Activated T-cell treated with anti-CD3 and anti-CD28 coated beads, Interleukin-2, amount 50 U/mL, for 72 hours (primary cell): Measurements from ENCODE around the gene SHISA9. TPM values are rescaled to one million over a fixed set of nuclear protein-coding genes. Genes with fewer than 3 reads are reported as not detected.

Source experiments
- ATAC-seq, 2 donors: fragments of 150-1000 bp; cut with Tn5 transposase; replicated peaks in 1 of 2; 2 replicates each; pipeline ENCODE4 v1.10.0; 2021; ENCODE audit warnings: moderate library complexity in 2 of 2, mild to moderate bottlenecking in 1 of 2
- DNase-seq, 2 donors: peaks; one replicate each; pipeline ENCODE4 v3.0.0; 2021 to 2022; ENCODE audit warnings: mixed read lengths in 1 of 2
- H3K27ac Mint-ChIP-seq: one replicate; pipeline ENCODE4 v1.8.0; 2022; ENCODE audit warnings: mild to moderate bottlenecking, moderate library complexity, mixed read lengths
- H3K27me3 Mint-ChIP-seq: one replicate; pipeline ENCODE4 v1.8.0; 2022; ENCODE audit warnings: low read depth, mixed read lengths
- H3K36me3 Mint-ChIP-seq, 2 donors: one replicate each; pipeline ENCODE4 v1.8.0; 2022; ENCODE audit warnings: mixed read lengths in 2 of 2, mild to moderate bottlenecking in 1 of 2; ENCODE audit not compliant: insufficient read depth in 2 of 2
- H3K4me1 Mint-ChIP-seq: one replicate; pipeline ENCODE4 v1.8.0; 2022; ENCODE audit warnings: low read depth, mixed read lengths
- H3K4me3 Mint-ChIP-seq, 2 donors: one replicate each; pipeline ENCODE4 v1.8.0; 2022; ENCODE audit warnings: mild to moderate bottlenecking in 2 of 2, mixed read lengths in 2 of 2, moderate library complexity in 2 of 2
- H3K9me3 Mint-ChIP-seq, 2 donors: one replicate each; pipeline ENCODE4 v1.8.0; 2022; ENCODE audit warnings: mixed read lengths in 2 of 2
- total RNA-seq, 2 donors: library from RNA; stranded (reverse); gene quantifications; one replicate each; pipeline ENCODE4 v1.2.3, GENCODE V29; 2022

The SHISA9 gene
- total RNA-seq, 2 donors from 2014 or later = 0.14 TPM; not detected in 1

DNA sequence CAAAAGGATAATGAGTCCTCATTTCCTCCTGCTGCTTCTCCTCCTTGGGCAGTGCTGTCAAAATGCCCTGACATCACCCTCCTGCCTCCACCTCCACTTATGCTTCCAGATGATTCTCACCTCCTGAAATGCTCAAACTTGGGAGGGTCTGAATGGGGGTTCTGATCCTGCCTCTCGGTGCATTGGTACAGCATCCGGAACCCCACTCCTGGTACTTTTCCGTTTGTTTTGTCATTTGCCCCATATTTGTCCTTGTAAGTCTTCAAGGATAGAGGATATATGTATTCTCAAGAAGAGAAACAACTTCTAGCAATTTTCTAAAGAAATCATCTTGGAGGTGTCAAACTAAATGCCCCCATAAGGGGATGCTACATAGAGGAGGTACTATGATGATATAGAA, 148.3 kb downstream of the SHISA9 start:
- Mint-ChIP-seq H3K4me3 (no peak overlapping the region), H3K27ac (no peak overlapping the region), H3K36me3 (peaks cover 0 to 3% of the 10 kb centered on the region in 2 donors), H3K4me1 (no peaks in the 10 kb centered on the region), H3K27me3 (no peaks in the 10 kb centered on the region), H3K9me3 (peaks cover 8 to 11% of the 10 kb centered on the region in 2 donors)
- ATAC-seq (no peak), DNase-seq (no peak)

DNA sequence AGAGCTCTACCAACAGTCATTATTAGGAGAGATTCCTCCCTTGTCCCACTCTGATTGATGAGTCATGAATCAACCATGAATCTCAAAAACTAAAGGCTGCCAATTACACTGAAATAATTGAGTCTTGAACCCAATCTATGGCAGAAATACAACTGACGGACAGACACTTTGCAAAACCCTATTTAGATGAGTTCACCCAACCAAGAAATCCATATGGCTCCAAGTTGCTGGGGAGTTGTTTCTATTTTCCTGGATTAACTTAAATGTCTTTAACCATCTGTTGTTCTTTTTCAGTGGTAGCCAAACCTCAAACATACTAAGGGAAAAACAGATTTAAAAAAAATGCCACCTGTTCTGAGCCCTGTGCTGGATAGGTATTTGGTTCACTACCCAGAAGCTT, 151.0 kb downstream of the SHISA9 start:
- ATAC-seq = no peak
- H3K4me3 Mint-ChIP-seq = no peak overlapping the region
- peaks cover 0 to 3% of the 10 kb centered on the region in 2 donors for H3K36me3 Mint-ChIP-seq
- no peaks in the 10 kb centered on the region for H3K4me1 Mint-ChIP-seq
- DNase-seq = no peak
- H3K27me3 Mint-ChIP-seq = no peaks in the 10 kb centered on the region
- no peak overlapping the region for H3K27ac Mint-ChIP-seq
- peaks cover 8 to 11% of the 10 kb centered on the region in 2 donors for H3K9me3 Mint-ChIP-seq

GRCh38 chr16:13055480-13055879, 154.1 kb downstream of the SHISA9 start:
- Mint-ChIP-seq H3K4me1 (no peaks in the 10 kb centered on the region), H3K36me3 (peaks cover 0 to 3% of the 10 kb centered on the region in 2 donors), H3K27me3 (no peaks in the 10 kb centered on the region), H3K27ac (no peak overlapping the region), H3K9me3 (peaks cover 5 to 10% of the 10 kb centered on the region in 2 donors), H3K4me3 (no peak overlapping the region)
- DNase-seq (no peak), ATAC-seq (no peak)

DNA sequence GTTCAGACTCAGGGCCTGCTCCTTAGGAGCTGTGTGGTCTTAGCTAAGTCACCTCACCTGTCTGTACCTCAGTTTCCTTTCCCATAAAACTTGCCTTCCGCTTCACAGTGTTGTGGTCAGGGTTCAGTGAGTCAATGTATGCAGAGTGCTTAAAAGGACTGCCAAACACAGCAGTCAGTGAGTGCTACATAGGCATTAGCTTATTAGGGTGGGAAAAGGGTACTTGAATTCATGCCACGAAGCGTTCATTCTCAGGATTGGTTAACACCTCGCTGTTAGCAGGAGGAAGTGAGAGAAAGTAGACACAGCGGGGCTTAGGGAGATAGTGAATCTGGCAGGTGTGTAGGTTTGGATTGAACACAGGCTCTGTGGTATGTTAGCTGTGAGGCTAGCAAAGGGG, 155.2 kb downstream of the SHISA9 start:
- ATAC-seq (no peak), DNase-seq (no peak)
- H3K36me3 Mint-ChIP-seq = no peaks in the 10 kb centered on the region
- peaks cover 0 to 7% of the 10 kb centered on the region in 2 donors for H3K9me3 Mint-ChIP-seq
- H3K27me3 Mint-ChIP-seq = no peaks in the 10 kb centered on the region
- H3K4me3 Mint-ChIP-seq = no peak overlapping the region
- H3K27ac Mint-ChIP-seq = no peak overlapping the region
- no peaks in the 10 kb centered on the region for H3K4me1 Mint-ChIP-seq

DNA sequence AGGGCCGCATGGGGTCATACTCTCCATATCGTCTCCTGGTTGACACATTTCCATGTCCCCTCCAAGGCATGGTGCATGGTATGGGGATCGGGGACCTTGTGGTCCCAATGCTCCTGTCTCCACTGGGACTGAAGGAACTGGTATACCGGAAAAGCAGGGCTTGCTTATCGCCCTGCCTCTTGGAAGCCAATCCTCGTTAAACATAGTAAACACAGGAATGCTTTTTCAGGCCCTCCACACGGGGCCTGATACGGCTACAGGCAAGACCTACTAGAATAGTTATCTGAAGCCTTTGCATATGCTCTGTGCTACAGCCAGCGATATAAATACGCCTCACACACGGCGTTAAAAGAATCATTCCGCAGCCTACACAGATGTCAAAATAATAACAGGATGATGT, 159.5 kb downstream of the SHISA9 start:
- peaks cover 3 to 6% of the 10 kb centered on the region in 2 donors for H3K9me3 Mint-ChIP-seq
- H3K36me3 Mint-ChIP-seq = no peaks in the 10 kb centered on the region
- H3K27ac Mint-ChIP-seq = no peak overlapping the region
- DNase-seq (no peak), ATAC-seq (no peak)
- no peaks in the 10 kb centered on the region for H3K4me1 Mint-ChIP-seq
- no peak overlapping the region for H3K4me3 Mint-ChIP-seq
- H3K27me3 Mint-ChIP-seq = no peaks in the 10 kb centered on the region

- H3K4me3 Mint-ChIP-seq = no peak overlapping the region
- H3K27me3 Mint-ChIP-seq = no peaks in the 10 kb centered on the region
- no peak overlapping the region for H3K27ac Mint-ChIP-seq
- no peaks in the 10 kb centered on the region for H3K36me3 Mint-ChIP-seq
- no peak for DNase-seq
- no peak for ATAC-seq
- peaks cover 3 to 8% of the 10 kb centered on the region in 2 donors for H3K9me3 Mint-ChIP-seq
- no peaks in the 10 kb centered on the region for H3K4me1 Mint-ChIP-seq
Measured at GRCh38 chr16:13061691-13062090, 160.3 kb downstream of the SHISA9 start.

DNA sequence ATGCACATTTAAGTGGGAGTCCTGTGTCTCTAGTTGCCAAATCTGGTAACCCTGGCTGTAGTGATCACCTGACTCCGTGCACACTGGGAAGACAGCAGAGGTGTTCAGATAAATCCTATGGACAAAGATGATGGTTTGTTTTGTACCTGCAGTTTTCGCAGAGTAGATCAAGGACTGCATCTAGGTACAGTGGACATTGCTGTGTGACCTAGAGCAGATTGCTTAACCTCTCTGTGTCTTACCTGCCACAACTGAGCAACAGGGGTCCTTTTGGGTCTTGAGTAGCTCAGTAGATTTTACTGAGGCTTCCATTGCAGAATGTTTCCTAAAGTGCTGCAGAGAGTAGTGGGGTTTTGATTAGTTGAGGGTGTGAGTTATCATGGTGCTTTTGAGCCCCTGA, 160.8 kb downstream of the SHISA9 start:
- Mint-ChIP-seq H3K36me3 (no peaks in the 10 kb centered on the region), H3K4me1 (no peaks in the 10 kb centered on the region), H3K27me3 (no peaks in the 10 kb centered on the region), H3K27ac (no peak overlapping the region), H3K9me3 (peaks cover 5 to 8% of the 10 kb centered on the region in 2 donors), H3K4me3 (no peak overlapping the region)
- ATAC-seq = no peak
- DNase-seq = no peak

- H3K27me3 Mint-ChIP-seq = no peaks in the 10 kb centered on the region
- no peak for ATAC-seq
- H3K9me3 Mint-ChIP-seq = peaks cover 7 to 10% of the 10 kb centered on the region in 2 donors
- DNase-seq = no peak
- no peak overlapping the region for H3K27ac Mint-ChIP-seq
- H3K4me1 Mint-ChIP-seq = no peaks in the 10 kb centered on the region
- H3K36me3 Mint-ChIP-seq = no peaks in the 10 kb centered on the region
- H3K4me3 Mint-ChIP-seq = no peak overlapping the region
Measured at GRCh38 chr16:13063457-13063856, 162.1 kb downstream of the SHISA9 start.

GRCh38 chr16:13064821-13065220, 163.4 kb downstream of the SHISA9 start:
- H3K9me3 Mint-ChIP-seq = peaks cover 9 to 10% of the 10 kb centered on the region in 2 donors
- no peak for ATAC-seq
- H3K4me1 Mint-ChIP-seq = no peaks in the 10 kb centered on the region
- no peak for DNase-seq
- H3K27me3 Mint-ChIP-seq = no peaks in the 10 kb centered on the region
- H3K36me3 Mint-ChIP-seq = peaks cover 0 to 2% of the 10 kb centered on the region in 2 donors
- no peak overlapping the region for H3K4me3 Mint-ChIP-seq
- no peak overlapping the region for H3K27ac Mint-ChIP-seq

GRCh38 chr16:13067648-13068047, 166.2 kb downstream of the SHISA9 start:
- no peaks in the 10 kb centered on the region for H3K4me1 Mint-ChIP-seq
- peaks cover 10 to 11% of the 10 kb centered on the region in 2 donors for H3K9me3 Mint-ChIP-seq
- no peak for DNase-seq
- no peak for ATAC-seq
- peaks cover 2 to 3% of the 10 kb centered on the region in 2 donors for H3K36me3 Mint-ChIP-seq
- no peak overlapping the region for H3K4me3 Mint-ChIP-seq
- H3K27ac Mint-ChIP-seq = no peak overlapping the region
- no peaks in the 10 kb centered on the region for H3K27me3 Mint-ChIP-seq

- H3K27ac Mint-ChIP-seq = no peak overlapping the region
- no peak for ATAC-seq
- peaks cover 9 to 11% of the 10 kb centered on the region in 2 donors for H3K9me3 Mint-ChIP-seq
- no peak overlapping the region for H3K4me3 Mint-ChIP-seq
- no peaks in the 10 kb centered on the region for H3K4me1 Mint-ChIP-seq
- no peak for DNase-seq
- H3K36me3 Mint-ChIP-seq = peaks cover 2 to 3% of the 10 kb centered on the region in 2 donors
- H3K27me3 Mint-ChIP-seq = no peaks in the 10 kb centered on the region
Measured at GRCh38 chr16:13068912-13069583, 167.7 kb downstream of the SHISA9 start.

GRCh38 chr16:13070268-13070667, 168.9 kb downstream of the SHISA9 start:
- Mint-ChIP-seq H3K36me3 (peaks cover 2 to 3% of the 10 kb centered on the region in 2 donors), H3K27me3 (no peaks in the 10 kb centered on the region), H3K9me3 (peaks cover 7 to 11% of the 10 kb centered on the region in 2 donors), H3K4me3 (no peak overlapping the region), H3K4me1 (no peaks in the 10 kb centered on the region), H3K27ac (no peak overlapping the region)
- no peak for DNase-seq
- ATAC-seq = no peak

- Mint-ChIP-seq H3K9me3 (peaks cover 0 to 5% of the 10 kb centered on the region in 2 donors), H3K36me3 (no peaks in the 10 kb centered on the region), H3K4me1 (no peaks in the 10 kb centered on the region), H3K4me3 (no peak overlapping the region), H3K27me3 (no peaks in the 10 kb centered on the region), H3K27ac (no peak overlapping the region)
- ATAC-seq (no peak), DNase-seq (no peak)
Measured at GRCh38 chr16:13076878-13077277, 175.5 kb downstream of the SHISA9 start.

GRCh38 chr16:13077816-13078215, 176.4 kb downstream of the SHISA9 start:
- no peaks in the 10 kb centered on the region for H3K27me3 Mint-ChIP-seq
- H3K4me1 Mint-ChIP-seq = no peaks in the 10 kb centered on the region
- ATAC-seq (no peak), DNase-seq (no peak)
- H3K27ac Mint-ChIP-seq = no peak overlapping the region
- peaks cover 0 to 5% of the 10 kb centered on the region in 2 donors for H3K9me3 Mint-ChIP-seq
- no peaks in the 10 kb centered on the region for H3K36me3 Mint-ChIP-seq
- H3K4me3 Mint-ChIP-seq = no peak overlapping the region
